ENCODE data around the gene SMIM33.

GRCh38 chr5:139473105-139473504 is 2.3 kb downstream of the SMIM33 start:
- TF ChIP-seq POLR2A (IDR thresholded peaks at IDR 0.05): no peak
- TF ChIP-seq CTCF (IDR thresholded peaks at IDR 0.05): no peak
